OCI-LY3 (cell line): ENCODE measurements around the gene DLGAP4.

Source experiments
- H2AFZ ChIP-seq: fragments of 200-600, 300-600 bp; shearing (Covaris generic); 2 replicates; pipeline ENCODE4 v1.6.0; 2014; ENCODE audit warnings: antibody characterized with exemption, low read depth, low read length
- H3K27ac ChIP-seq: fragments of 200-600, 300-600 bp; sonication (generic); 2 replicates; pipeline ENCODE4 v1.5.1; 2014; ENCODE audit warnings: mild to moderate bottlenecking, low read length, moderate library complexity, mixed read lengths
- H3K27me3 ChIP-seq: fragments of 200-600, 300-600 bp; sonication (generic); 2 replicates; pipeline ENCODE4 v1.6.1; 2014; ENCODE audit warnings: low read depth, low read length, mixed read lengths
- H3K36me3 ChIP-seq: fragments of 200-600, 300-600 bp; sonication (generic); replicated peaks from 2 replicates; pipeline ENCODE3; 2014; ENCODE audit warnings: low read depth, low read length, mixed read lengths
- H3K4me1 ChIP-seq: fragments of 300-600, 200-600 bp; sonication (generic); 2 replicates; pipeline ENCODE4 v1.6.1; 2014; ENCODE audit warnings: low read length, mixed read lengths
- H3K4me2 ChIP-seq: fragments of 200-600, 300-600 bp; sonication (generic); 2 replicates; pipeline ENCODE4 v1.6.1; 2014; ENCODE audit warnings: low read length, mixed read lengths
- H3K4me3 ChIP-seq: fragments of 300-600, 200-600 bp; sonication (generic); 2 replicates; pipeline ENCODE4 v1.5.1; 2014; ENCODE audit warnings: antibody characterized with exemption, mild to moderate bottlenecking, low read length, moderate library complexity
- H3K79me2 ChIP-seq: fragments of 300-600, 200-600 bp; shearing (Covaris generic); 2 replicates; pipeline ENCODE4 v1.6.1; 2014; ENCODE audit warnings: mild to moderate bottlenecking, low read length, mixed read lengths
- H3K9ac ChIP-seq: fragments of 300-600, 200-600 bp; shearing (Covaris generic); 2 replicates; pipeline ENCODE4 v1.6.0; 2014; ENCODE audit warnings: mild to moderate bottlenecking, low read length, moderate library complexity
- H3K9me3 ChIP-seq: fragments of 200-600, 300-600 bp; shearing (Covaris generic); 2 replicates; pipeline ENCODE4 v1.6.1; 2014; ENCODE audit warnings: low read length, mixed read lengths; ENCODE audit not compliant: insufficient read depth
- H4K20me1 ChIP-seq: fragments of 200-600, 300-600 bp; sonication (generic); 2 replicates; pipeline ENCODE4 v1.6.1; 2016; ENCODE audit warnings: low read length, mixed read lengths; ENCODE audit not compliant: insufficient read depth
- CTCF ChIP-seq: fragments of 200-600, 300-600 bp; sonication (generic); IDR thresholded peaks from 2 replicates; pipeline ENCODE4 v1.5.1; 2014; ENCODE audit warnings: antibody characterized with exemption, low read length, low read depth
- EZH2phosphoT487 ChIP-seq: fragments of 200-600 bp; shearing (Covaris generic); IDR thresholded peaks from 2 replicates; pipeline ENCODE4 v1.6.1; 2018; ENCODE audit warnings: antibody characterized with exemption, mixed run types, low read depth

DLGAP4 gene

GRCh38 chr20:36284751-36285150 is 21.4 kb upstream of the DLGAP4 start:
- H2AFZ ChIP-seq, result no peak overlapping the region
- no peak overlapping the region for H3K9ac ChIP-seq
- H3K79me2 ChIP-seq, result no peaks in the 10 kb centered on the region
- H3K4me1 ChIP-seq, result no peaks in the 10 kb centered on the region
- no peak for TF ChIP-seq EZH2phosphoT487
- TF ChIP-seq CTCF, result no peak
- H3K27ac ChIP-seq, result no peak overlapping the region
- no peaks in the 10 kb centered on the region for H3K9me3 ChIP-seq
- H3K4me3 ChIP-seq, result no peak overlapping the region
- H3K27me3 ChIP-seq, result peaks cover 41% of the 10 kb centered on the region
- H3K4me2 ChIP-seq, result no peak overlapping the region
- no peaks in the 10 kb centered on the region for H4K20me1 ChIP-seq
- no peaks in the 10 kb centered on the region for H3K36me3 ChIP-seq

- H3K4me2 ChIP-seq, result no peak overlapping the region
- H3K4me3 ChIP-seq, result no peak overlapping the region
- no peaks in the 10 kb centered on the region for H3K4me1 ChIP-seq
- peaks cover 44% of the 10 kb centered on the region for H3K27me3 ChIP-seq
- H3K36me3 ChIP-seq, result no peaks in the 10 kb centered on the region
- no peak overlapping the region for H2AFZ ChIP-seq
- no peaks in the 10 kb centered on the region for H3K79me2 ChIP-seq
- H3K9me3 ChIP-seq, result no peaks in the 10 kb centered on the region
- no peaks in the 10 kb centered on the region for H4K20me1 ChIP-seq
- H3K27ac ChIP-seq, result no peak overlapping the region
- no peak overlapping the region for H3K9ac ChIP-seq
- TF ChIP-seq EZH2phosphoT487, result no peak
- TF ChIP-seq CTCF, result no peak
These were observed 20.2 kb upstream of the DLGAP4 start for GRCh38 chr20:36285746-36286447.

GRCh38 chr20:36297656-36298055 is 8.5 kb upstream of the DLGAP4 start:
- Histone ChIP-seq H3K9ac (no peak overlapping the region), H4K20me1 (peaks cover 7% of the 10 kb centered on the region; the same call in 1 of the 2 replicates), H2AFZ (no peak overlapping the region), H3K79me2 (no peaks in the 10 kb centered on the region), H3K27ac (no peak overlapping the region), H3K4me1 (no peaks in the 10 kb centered on the region), H3K4me2 (no peak overlapping the region), H3K27me3 (peaks cover 48% of the 10 kb centered on the region), H3K36me3 (no peaks in the 10 kb centered on the region), H3K4me3 (no peak overlapping the region), H3K9me3 (no peaks in the 10 kb centered on the region)
- TF ChIP-seq CTCF, result no peak
- TF ChIP-seq EZH2phosphoT487, result no peak

- H3K36me3 ChIP-seq, result no peaks in the 10 kb centered on the region
- no peak overlapping the region for H3K4me2 ChIP-seq
- TF ChIP-seq EZH2phosphoT487 (no peak), CTCF (no peak)
- no peak overlapping the region for H3K4me3 ChIP-seq
- no peak overlapping the region for H2AFZ ChIP-seq
- no peaks in the 10 kb centered on the region for H3K79me2 ChIP-seq
- no peak overlapping the region for H3K9ac ChIP-seq
- H3K4me1 ChIP-seq, result no peaks in the 10 kb centered on the region
- peaks cover 7% of the 10 kb centered on the region; the same call in 1 of the 2 replicates for H4K20me1 ChIP-seq
- peaks cover 52% of the 10 kb centered on the region for H3K27me3 ChIP-seq
- no peaks in the 10 kb centered on the region for H3K9me3 ChIP-seq
- no peak overlapping the region for H3K27ac ChIP-seq
These were observed 8.1 kb upstream of the DLGAP4 start for GRCh38 chr20:36298061-36298460.
